GM23338 (cell line): ENCODE data around the gene NFE2L1. TPM values are rescaled to one million over a fixed set of nuclear protein-coding genes. Genes with fewer than 3 reads are reported as not detected.

Source experiments
- ATAC-seq: fragments of 200-7000 bp; cut with Tn5 transposase; 3 replicates; pipeline ENCODE4 v1.9.1; 2020
- DNase-seq: peaks from one replicate; pipeline ENCODE4 v3.0.0-alpha.2; 2015; ENCODE audit warnings: low spot score
- H2AFZ ChIP-seq: fragments of 200-600 bp; sonication (generic); 2 replicates; pipeline ENCODE4 v1.8.0; 2016; ENCODE audit warnings: antibody characterized with exemption, mild to moderate bottlenecking, moderate library complexity
- H3F3A ChIP-seq: fragments of 200-600 bp; sonication (generic); replicated peaks from 2 replicates; pipeline ENCODE4 v1.8.0; 2017; ENCODE audit warnings: antibody characterized with exemption, mixed run types, low read depth
- H3K27ac ChIP-seq: fragments of 200-600 bp; sonication (generic); 2 replicates; pipeline ENCODE4 v1.6.1; 2016; ENCODE audit warnings: low read depth
- H3K27me3 ChIP-seq: fragments of 200-600 bp; sonication (generic); 2 replicates; pipeline ENCODE4 v1.8.0; 2016; ENCODE audit warnings: mild to moderate bottlenecking, mixed run types, moderate library complexity; ENCODE audit not compliant: insufficient read depth
- H3K36me3 ChIP-seq: fragments of 200-600 bp; sonication (generic); 2 replicates; pipeline ENCODE4 v1.8.0; 2016; ENCODE audit warnings: mild to moderate bottlenecking; ENCODE audit not compliant: insufficient read depth
- H3K4me1 ChIP-seq: fragments of 200-600 bp; sonication (generic); 2 replicates; pipeline ENCODE4 v1.8.0; 2016; ENCODE audit warnings: mild to moderate bottlenecking, moderate library complexity; ENCODE audit not compliant: insufficient read depth
- H3K4me2 ChIP-seq: fragments of 200-600 bp; sonication (generic); 2 replicates; pipeline ENCODE4 v1.7.1; 2017; ENCODE audit warnings: mixed run types
- H3K4me3 ChIP-seq: fragments of 200-600 bp; sonication (generic); 2 replicates; pipeline ENCODE4 v1.6.1; 2016; ENCODE audit warnings: mixed run types
- H3K79me2 ChIP-seq: fragments of 200-600 bp; sonication (generic); replicated peaks from 2 replicates; pipeline ENCODE4 v1.8.0; 2017; ENCODE audit warnings: mild to moderate bottlenecking; ENCODE audit not compliant: insufficient read depth
- H3K9me2 ChIP-seq: fragments of 200-600 bp; sonication (generic); 2 replicates; pipeline ENCODE4 v1.8.0; 2017; ENCODE audit not compliant: insufficient read depth
- H4K20me1 ChIP-seq: fragments of 200-600 bp; sonication (generic); replicated peaks from 2 replicates; pipeline ENCODE4 v1.8.0; 2017; ENCODE audit warnings: mild to moderate bottlenecking; ENCODE audit not compliant: insufficient read depth
- H3K27ac Mint-ChIP-seq: 2 replicates; pipeline ENCODE4 v1.8.0; 2020; ENCODE audit warnings: inconsistent platforms, mild to moderate bottlenecking, moderate library complexity, mixed read lengths
- H3K27me3 Mint-ChIP-seq: 3 replicates; pipeline ENCODE4 v1.8.0; 2022; ENCODE audit warnings: low read depth, mild to moderate bottlenecking, moderate library complexity, mixed read lengths, inconsistent platforms; ENCODE audit not compliant: insufficient read depth, poor library complexity
- H3K36me3 Mint-ChIP-seq: 3 replicates; pipeline ENCODE4 v1.8.0; 2021; ENCODE audit warnings: low read depth, mild to moderate bottlenecking, inconsistent platforms, moderate library complexity, mixed read lengths
- H3K4me1 Mint-ChIP-seq: 3 replicates; pipeline ENCODE4 v1.8.0; 2020; ENCODE audit warnings: mild to moderate bottlenecking, inconsistent platforms, mixed read lengths
- H3K4me3 Mint-ChIP-seq: 3 replicates; pipeline ENCODE4 v1.8.0; 2021; ENCODE audit warnings: moderate library complexity, mild to moderate bottlenecking, inconsistent platforms, mixed read lengths
- H3K9me3 Mint-ChIP-seq: 3 replicates; pipeline ENCODE4 v1.8.0; 2020; ENCODE audit warnings: moderate library complexity, mild to moderate bottlenecking, inconsistent platforms, mixed read lengths
- CTCF ChIP-seq, 2 experiments: fragments of 200-600 bp in 1 of 2; sonication (generic) in 1 of 2; conservative IDR thresholded peaks; 2 replicates each; pipeline versions ENCODE4 v1.5.1 to v1.6.1; 2016 to 2017; ENCODE audit warnings: antibody characterized with exemption in 2 of 2, low read depth in 2 of 2, mild to moderate bottlenecking in 2 of 2, moderate library complexity in 1 of 2
- EZH2 ChIP-seq: fragments of 200-600 bp; sonication (generic); IDR thresholded peaks from one replicate; pipeline ENCODE4 v1.8.0; 2017; ENCODE audit warnings: antibody characterized with exemption, mild to moderate bottlenecking, low read depth; ENCODE audit not compliant: unreplicated experiment
- EZH2phosphoT487 ChIP-seq: fragments of 200-600 bp; sonication (generic); IDR thresholded peaks from one replicate; pipeline ENCODE4 v1.8.1; 2018; ENCODE audit warnings: antibody characterized with exemption; ENCODE audit not compliant: unreplicated experiment
- JUNB ChIP-seq: IDR thresholded peaks from one replicate; pipeline ENCODE4 v1.6.1; 2016; ENCODE audit warnings: antibody characterized with exemption; ENCODE audit not compliant: unreplicated experiment
- NANOG ChIP-seq: IDR thresholded peaks from 2 replicates; pipeline ENCODE4 v1.6.1; 2016; ENCODE audit warnings: antibody characterized with exemption, borderline replicate concordance
- POLR2AphosphoS5 ChIP-seq: IDR thresholded peaks from 2 replicates; pipeline ENCODE4 v1.6.1; 2016; ENCODE audit warnings: antibody characterized with exemption, low read depth
- REST ChIP-seq: IDR thresholded peaks from one replicate; pipeline ENCODE4 v1.6.1; 2018; ENCODE audit warnings: antibody characterized with exemption; ENCODE audit not compliant: unreplicated experiment
- STAT1 ChIP-seq: IDR thresholded peaks from one replicate; pipeline ENCODE4 v1.6.1; 2016; ENCODE audit warnings: antibody characterized with exemption; ENCODE audit not compliant: unreplicated experiment
- ZNF114 ChIP-seq: fragments of 250-450 bp; sonication (Bioruptor Pico); IDR thresholded peaks from 2 replicates; pipeline ENCODE4 v1.5.0; 2020; ENCODE audit warnings: mild to moderate bottlenecking, moderate library complexity
- ZNF331 ChIP-seq: fragments of 250-450 bp; sonication (Bioruptor Pico); IDR thresholded peaks from 2 replicates; pipeline ENCODE4 v1.5.0; 2020; ENCODE audit warnings: low read depth, mild to moderate bottlenecking, moderate library complexity
- ZNF462 ChIP-seq: fragments of 250-450 bp; sonication (Bioruptor Pico); IDR thresholded peaks from 2 replicates; pipeline ENCODE4 v1.5.0; 2020; ENCODE audit warnings: mild to moderate bottlenecking, moderate library complexity
- polyA plus RNA-seq: library from polyadenylated mRNA; unstranded; fragments of >200 nt; fragmentation: Nextera tagmentation; extraction: Ambion mirVana; gene quantifications from 2 replicates; pipeline ENCODE4 v1.2.1, GENCODE V29; 2016
- total RNA-seq: library from RNA; depleted of rRNA; stranded (reverse); fragments of >200 nt; shearing (Covaris generic); gene quantifications from 2 replicates; pipeline ENCODE4 v1.2.3, GENCODE V29; 2014
- TF ChIP-seq, protein P1 (sequence below): IDR thresholded peaks from 2 replicates; pipeline ENCODE4 v1.6.1; 2016; ENCODE audit warnings: antibody characterized with exemption

NFE2L1 gene
- total and polyA plus RNA-seq, 2 experiments from 2014 or later, result 39.9 to 138 TPM

DNA sequence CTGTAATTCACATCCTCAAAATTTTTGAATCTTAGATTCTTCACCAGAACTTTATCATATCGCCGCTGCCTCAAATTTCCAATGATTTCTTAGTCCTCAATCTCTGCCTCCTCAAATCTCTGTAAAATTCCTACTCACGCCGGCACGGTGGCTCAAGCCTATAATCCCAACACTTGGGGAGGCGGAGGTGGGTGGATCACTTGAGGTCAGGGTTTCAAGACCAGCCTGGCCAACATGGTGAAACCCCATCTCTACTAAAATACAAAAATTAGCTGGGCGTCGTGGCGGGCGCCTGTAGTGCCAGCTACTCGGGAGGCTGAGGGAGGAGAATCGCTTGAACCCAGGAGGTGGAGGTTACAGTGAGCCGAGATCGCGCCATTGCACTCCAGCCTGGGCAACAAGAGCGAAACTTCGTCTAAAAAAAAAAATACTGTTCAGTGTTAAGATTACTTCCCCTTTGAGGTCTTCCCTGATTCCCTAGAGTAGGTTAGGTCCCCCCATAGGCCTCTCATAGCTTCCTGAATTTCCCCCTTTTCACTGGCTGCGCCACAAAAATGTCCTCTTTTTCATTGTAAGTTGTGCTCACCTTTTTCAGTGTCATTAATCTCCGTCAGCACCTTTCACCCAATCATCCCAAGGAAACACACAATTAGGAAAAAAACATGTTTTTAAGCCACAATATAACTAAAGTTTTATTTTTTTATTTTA is 54.0 kb downstream of the NFE2L1 start:
- Mint-ChIP-seq H3K27ac (no peak overlapping the region), H3K36me3 (peaks cover 2% of the 10 kb centered on the region; the same call in 1 of the 3 replicates), H3K9me3 (no peaks in the 10 kb centered on the region; the same call in 1 of the 3 replicates), H3K4me1 (peaks cover 8% of the 10 kb centered on the region), H3K4me3 (peak overlapping the region; percentile 82), H3K27me3 (peaks cover 12% of the 10 kb centered on the region)
- Histone ChIP-seq H3K27me3 (no peaks in the 10 kb centered on the region), H3F3A (peaks cover 4% of the 10 kb centered on the region), H4K20me1 (peaks cover 17% of the 10 kb centered on the region; the same call in 1 of the 2 replicates), H3K36me3 (no peaks in the 10 kb centered on the region), H3K4me1 (peaks cover 7% of the 10 kb centered on the region; the same call in 1 of the 2 replicates), H3K4me2 (peak overlapping the region; percentile 80), H3K27ac (0 out of 2 replicates have a peak overlapping the region, but pooled peaks have one; percentile 37), H3K9me2 (no peaks in the 10 kb centered on the region), H2AFZ (peak overlapping the region; percentile 91), H3K79me2 (peaks cover 33% of the 10 kb centered on the region), H3K4me3 (peak overlapping the region; percentile 87)
- DNase-seq (no peak), ATAC-seq (no peak)
- TF ChIP-seq ZNF462 (CRISPR knock-in tag) (no peak), NANOG (no peak), ZNF114 (CRISPR knock-in tag) (no peak), JUNB (no peak), POLR2AphosphoS5 (no peak), ZNF331 (CRISPR knock-in tag) (no peak), CTCF (conservative IDR thresholded peaks at IDR 0.05; ENCODE audit: low read depth in 2 of 2) (no peak), REST (no peak), EZH2 (no peak), EZH2phosphoT487 (no peak), STAT1 (no peak)
- TF ChIP-seq, protein P1, sequence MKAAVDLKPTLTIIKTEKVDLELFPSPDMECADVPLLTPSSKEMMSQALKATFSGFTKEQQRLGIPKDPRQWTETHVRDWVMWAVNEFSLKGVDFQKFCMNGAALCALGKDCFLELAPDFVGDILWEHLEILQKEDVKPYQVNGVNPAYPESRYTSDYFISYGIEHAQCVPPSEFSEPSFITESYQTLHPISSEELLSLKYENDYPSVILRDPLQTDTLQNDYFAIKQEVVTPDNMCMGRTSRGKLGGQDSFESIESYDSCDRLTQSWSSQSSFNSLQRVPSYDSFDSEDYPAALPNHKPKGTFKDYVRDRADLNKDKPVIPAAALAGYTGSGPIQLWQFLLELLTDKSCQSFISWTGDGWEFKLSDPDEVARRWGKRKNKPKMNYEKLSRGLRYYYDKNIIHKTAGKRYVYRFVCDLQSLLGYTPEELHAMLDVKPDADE, result no peak
